ENCODE measurements around the gene LY6G6D. TPM values are rescaled to one million over a fixed set of nuclear protein-coding genes. Genes with fewer than 3 reads are reported as not detected.

Gene LY6G6D
- total RNA-seq, 1 donor from 2014 or later = not detected

Other genes with a start within 250 kb of the LY6G6D start
- gene MICB, start 217.2 kb upstream of the LY6G6D start, total RNA-seq = 2.8 TPM
- gene MCCD1, start 186.4 kb upstream of the LY6G6D start, total RNA-seq = not detected
- gene DDX39B, start 173.3 kb upstream of the LY6G6D start, total RNA-seq = 327 TPM
- 19.2 TPM for gene ATP6V1G2, start 168.7 kb upstream of the LY6G6D start, total RNA-seq
- 21.8 TPM for gene NFKBIL1, start 167.7 kb upstream of the LY6G6D start, total RNA-seq
- gene LTA, start 143.1 kb upstream of the LY6G6D start, total RNA-seq = not detected
- not detected for gene TNF, start 139.8 kb upstream of the LY6G6D start, total RNA-seq
- gene LTB, start 132.9 kb upstream of the LY6G6D start, total RNA-seq = 1.4 TPM
- 11.2 TPM for gene LST1, start 129.1 kb upstream of the LY6G6D start, total RNA-seq
- gene NCR3, start 122.3 kb upstream of the LY6G6D start, total RNA-seq = not detected
- gene AIF1, start 100.1 kb upstream of the LY6G6D start, total RNA-seq = 10.5 TPM
- gene PRRC2A, start 94.6 kb upstream of the LY6G6D start, total RNA-seq = 88.1 TPM
- gene BAG6, start 62.7 kb upstream of the LY6G6D start, total RNA-seq = 226 TPM
- gene APOM, start 59.5 kb upstream of the LY6G6D start, total RNA-seq = 1.0 TPM
- 19.6 TPM for gene C6orf47, start 54.6 kb upstream of the LY6G6D start, total RNA-seq
- 18.6 TPM for gene GPANK1, start 50.4 kb upstream of the LY6G6D start, total RNA-seq
- gene CSNK2B, start 49.3 kb upstream of the LY6G6D start, total RNA-seq = 108 TPM
- 2.3 TPM for gene LY6G5B, start 45.4 kb upstream of the LY6G6D start, total RNA-seq
- gene LY6G5C, start 34.3 kb upstream of the LY6G6D start, total RNA-seq = 1.9 TPM
- 53.2 TPM for gene ABHD16A, start 12.0 kb upstream of the LY6G6D start, total RNA-seq
- gene LY6G6F, start 8.5 kb upstream of the LY6G6D start, total RNA-seq = not detected
- not detected for gene LY6G6C, start 6.4 kb downstream of the LY6G6D start, total RNA-seq
- gene MPIG6B, start 8.0 kb downstream of the LY6G6D start, total RNA-seq = 0.55 TPM
- 108 TPM for gene DDAH2, start 14.0 kb downstream of the LY6G6D start, total RNA-seq
- 89.1 TPM for gene CLIC1, start 21.2 kb downstream of the LY6G6D start, total RNA-seq
- 16.5 TPM for gene MSH5, start 24.7 kb downstream of the LY6G6D start, total RNA-seq
- 3.8 TPM for gene SAPCD1, start 47.3 kb downstream of the LY6G6D start, total RNA-seq
- 0.88 TPM for gene VWA7, start 62.0 kb downstream of the LY6G6D start, total RNA-seq
- gene VARS1, start 80.4 kb downstream of the LY6G6D start, total RNA-seq = 43.6 TPM
- 21.4 TPM for gene LSM2, start 91.6 kb downstream of the LY6G6D start, total RNA-seq
- gene HSPA1L, start 99.9 kb downstream of the LY6G6D start, total RNA-seq = 4.8 TPM
- gene HSPA1A, start 100.2 kb downstream of the LY6G6D start, total RNA-seq = 744 TPM
- gene HSPA1B, start 112.4 kb downstream of the LY6G6D start, total RNA-seq = 869 TPM
- 32.8 TPM for gene NEU1, start 147.5 kb downstream of the LY6G6D start, total RNA-seq
- 3.0 TPM for gene SLC44A4, start 163.6 kb downstream of the LY6G6D start, total RNA-seq
- gene EHMT2, start 182.3 kb downstream of the LY6G6D start, total RNA-seq = 86.3 TPM
- 17.9 TPM for gene ZBTB12, start 186.7 kb downstream of the LY6G6D start, total RNA-seq
- 6.2 TPM for gene C2, start 212.4 kb downstream of the LY6G6D start, total RNA-seq
- 14.6 TPM for gene CFB, start 230.7 kb downstream of the LY6G6D start, total RNA-seq
- gene NELFE, start 243.6 kb downstream of the LY6G6D start, total RNA-seq = 54.3 TPM
- 47.2 TPM for gene SKIC2, start 243.8 kb downstream of the LY6G6D start, total RNA-seq

Measured in camera-type eye (tissue), 1 donor.